ENCODE measurements around the gene CTAG1B.
"Not testable (repeated sequence)": the region's sequence is repeated elsewhere in the genome, so short reads cannot be mapped to it uniquely, and the experiment has no call there.

The CTAG1B gene

DNA sequence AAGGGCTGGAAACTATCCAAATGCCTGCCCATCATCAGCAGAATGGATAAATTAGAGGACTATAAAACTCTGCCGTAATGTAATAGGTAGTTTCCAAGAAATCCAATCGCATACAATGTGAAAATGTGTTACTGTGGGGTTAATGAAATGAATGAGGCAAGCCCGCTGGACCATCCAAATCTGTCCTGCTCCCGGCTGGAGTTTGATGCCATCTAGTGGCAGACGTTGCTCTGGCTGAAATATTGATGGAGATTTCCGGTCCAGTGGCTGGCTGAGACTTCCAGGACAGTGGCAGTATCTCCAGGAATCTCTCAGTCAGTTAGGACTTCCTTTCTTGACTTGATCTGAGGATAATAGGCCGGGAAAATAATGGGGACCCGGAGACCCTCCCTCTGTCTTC is 36.1 kb downstream of the CTAG1B start:
- not testable (repeated sequence) for DNase-seq

- not testable (repeated sequence) for DNase-seq
Observed at GRCh38 chrX:154575076-154575475, 44.0 kb downstream of the CTAG1B start.

GRCh38 chrX:154573061-154573460 is 46.0 kb downstream of the CTAG1B start:
- not testable (repeated sequence) for DNase-seq

GRCh38 chrX:154570361-154570760 is 48.7 kb downstream of the CTAG1B start:
- not testable (repeated sequence) for DNase-seq

Data from SHP77 (cell line).